Progenitor cell of endocrine pancreas (in vitro differentiated cells): Measurements from ENCODE around the gene SAMD4A. TPM values are rescaled to one million over a fixed set of nuclear protein-coding genes. Genes with fewer than 3 reads are reported as not detected.

ENCODE experiments used
- DNase-seq: peaks from one replicate; pipeline ENCODE4 v3.0.0; 2021; ENCODE audit warnings: low spot score; ENCODE audit not compliant: unreplicated experiment
- H3K27ac Mint-ChIP-seq: 2 replicates; pipeline ENCODE4 v1.8.0; 2021; ENCODE audit warnings: mild to moderate bottlenecking, moderate library complexity, mixed read lengths
- H3K27me3 Mint-ChIP-seq: 2 replicates; pipeline ENCODE4 v1.8.0; 2021; ENCODE audit warnings: mixed read lengths
- H3K36me3 Mint-ChIP-seq: 2 replicates; pipeline ENCODE4 v1.8.0; 2022; ENCODE audit warnings: mixed read lengths; ENCODE audit not compliant: insufficient read depth
- H3K4me1 Mint-ChIP-seq: 2 replicates; pipeline ENCODE4 v1.8.0; 2021; ENCODE audit warnings: low read depth, mixed read lengths
- H3K4me3 Mint-ChIP-seq: 2 replicates; pipeline ENCODE4 v1.8.0; 2021; ENCODE audit warnings: low read depth, mild to moderate bottlenecking, moderate library complexity, mixed read lengths
- H3K9me3 Mint-ChIP-seq: 2 replicates; pipeline ENCODE4 v1.8.0; 2021; ENCODE audit warnings: low read depth, mixed read lengths
- total RNA-seq: library from RNA; stranded (reverse); gene quantifications from 2 replicates; pipeline ENCODE4 v1.2.1, GENCODE V29; 2021
- TF ChIP-seq, protein P1 (sequence below): fragments of 200-600 bp; sonication (generic); IDR thresholded peaks from one replicate; pipeline ENCODE4 v1.5.0; 2021; ENCODE audit warnings: antibody characterized with exemption, mild to moderate bottlenecking; ENCODE audit not compliant: unreplicated experiment

The SAMD4A gene
- total RNA-seq, 1 donor from 2014 or later: 9.1 TPM

DNA sequence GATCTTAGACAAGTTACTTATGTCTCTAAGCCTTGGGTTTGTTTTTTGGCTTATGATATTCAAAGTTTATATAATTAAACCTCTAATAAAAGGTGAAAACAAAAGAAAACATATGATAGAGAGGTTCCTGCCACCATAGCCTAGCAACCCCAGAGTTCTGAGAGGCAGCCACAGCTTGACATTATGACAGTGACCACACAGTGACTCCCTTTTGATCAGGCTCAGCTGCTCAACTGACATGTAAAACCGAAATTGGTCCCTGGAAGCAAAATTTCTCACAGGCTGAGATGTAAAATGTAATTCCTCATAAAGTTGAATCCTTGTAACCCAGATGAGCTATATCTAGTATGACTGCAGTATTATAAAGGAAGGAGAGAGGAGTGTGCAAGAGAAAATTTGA is 227.2 kb downstream of the SAMD4A start:
- Mint-ChIP-seq H3K9me3 (no peaks in the 10 kb centered on the region), H3K4me1 (no peaks in the 10 kb centered on the region), H3K27me3 (no peaks in the 10 kb centered on the region), H3K4me3 (no peak overlapping the region), H3K36me3 (no peaks in the 10 kb centered on the region), H3K27ac (no peak overlapping the region)
- DNase-seq: no peak
- TF ChIP-seq, protein P1, sequence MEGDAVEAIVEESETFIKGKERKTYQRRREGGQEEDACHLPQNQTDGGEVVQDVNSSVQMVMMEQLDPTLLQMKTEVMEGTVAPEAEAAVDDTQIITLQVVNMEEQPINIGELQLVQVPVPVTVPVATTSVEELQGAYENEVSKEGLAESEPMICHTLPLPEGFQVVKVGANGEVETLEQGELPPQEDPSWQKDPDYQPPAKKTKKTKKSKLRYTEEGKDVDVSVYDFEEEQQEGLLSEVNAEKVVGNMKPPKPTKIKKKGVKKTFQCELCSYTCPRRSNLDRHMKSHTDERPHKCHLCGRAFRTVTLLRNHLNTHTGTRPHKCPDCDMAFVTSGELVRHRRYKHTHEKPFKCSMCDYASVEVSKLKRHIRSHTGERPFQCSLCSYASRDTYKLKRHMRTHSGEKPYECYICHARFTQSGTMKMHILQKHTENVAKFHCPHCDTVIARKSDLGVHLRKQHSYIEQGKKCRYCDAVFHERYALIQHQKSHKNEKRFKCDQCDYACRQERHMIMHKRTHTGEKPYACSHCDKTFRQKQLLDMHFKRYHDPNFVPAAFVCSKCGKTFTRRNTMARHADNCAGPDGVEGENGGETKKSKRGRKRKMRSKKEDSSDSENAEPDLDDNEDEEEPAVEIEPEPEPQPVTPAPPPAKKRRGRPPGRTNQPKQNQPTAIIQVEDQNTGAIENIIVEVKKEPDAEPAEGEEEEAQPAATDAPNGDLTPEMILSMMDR: no peak

DNA sequence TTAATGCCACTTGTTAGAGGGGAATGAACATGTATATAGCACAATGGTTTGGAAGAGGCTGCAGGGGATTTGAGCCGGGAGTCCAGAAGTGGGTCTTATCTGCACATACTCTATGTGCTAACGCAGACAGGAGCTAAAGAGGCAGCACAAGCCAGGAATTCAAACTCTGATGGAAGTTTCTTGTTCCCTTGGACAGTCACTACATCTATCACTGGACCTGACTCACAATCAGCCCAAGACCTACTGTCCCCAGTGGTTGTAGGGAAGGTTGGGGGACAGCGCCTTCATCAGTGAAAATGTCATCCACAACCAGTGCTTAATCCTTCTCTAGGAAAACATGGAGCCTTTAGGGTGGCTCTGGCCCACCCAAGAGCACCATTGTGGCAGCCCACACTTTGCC is 227.9 kb downstream of the SAMD4A start:
- no peaks in the 10 kb centered on the region for H3K9me3 Mint-ChIP-seq
- no peaks in the 10 kb centered on the region for H3K4me1 Mint-ChIP-seq
- H3K4me3 Mint-ChIP-seq: no peak overlapping the region
- H3K27me3 Mint-ChIP-seq: no peaks in the 10 kb centered on the region
- no peak for DNase-seq
- TF ChIP-seq, protein P1: no peak
- H3K27ac Mint-ChIP-seq: no peak overlapping the region
- H3K36me3 Mint-ChIP-seq: no peaks in the 10 kb centered on the region

DNA sequence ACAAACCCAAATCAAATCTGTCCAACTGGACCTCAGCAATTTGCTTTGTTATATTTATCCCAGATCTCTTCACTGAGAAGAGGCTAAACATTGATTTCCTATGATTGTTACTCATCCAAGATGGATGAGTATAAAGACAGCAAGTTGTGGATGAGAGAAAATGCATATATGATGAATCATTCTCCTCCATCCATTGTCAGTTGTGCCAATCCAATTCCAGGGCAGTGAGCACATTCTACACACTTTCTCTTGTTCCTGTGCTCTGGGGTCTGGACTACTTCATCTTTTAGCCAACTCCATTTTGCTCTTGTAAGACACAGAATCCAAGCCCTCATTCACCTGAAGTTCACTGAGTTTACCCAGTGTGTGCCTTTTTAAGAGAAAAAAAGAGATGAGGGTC is 230.0 kb downstream of the SAMD4A start:
- Mint-ChIP-seq H3K9me3 (peaks cover 7% of the 10 kb centered on the region), H3K4me3 (no peak overlapping the region), H3K27me3 (no peaks in the 10 kb centered on the region), H3K4me1 (no peaks in the 10 kb centered on the region), H3K27ac (no peak overlapping the region), H3K36me3 (peaks cover 2% of the 10 kb centered on the region)
- TF ChIP-seq, protein P1: no peak
- DNase-seq: no peak

DNA sequence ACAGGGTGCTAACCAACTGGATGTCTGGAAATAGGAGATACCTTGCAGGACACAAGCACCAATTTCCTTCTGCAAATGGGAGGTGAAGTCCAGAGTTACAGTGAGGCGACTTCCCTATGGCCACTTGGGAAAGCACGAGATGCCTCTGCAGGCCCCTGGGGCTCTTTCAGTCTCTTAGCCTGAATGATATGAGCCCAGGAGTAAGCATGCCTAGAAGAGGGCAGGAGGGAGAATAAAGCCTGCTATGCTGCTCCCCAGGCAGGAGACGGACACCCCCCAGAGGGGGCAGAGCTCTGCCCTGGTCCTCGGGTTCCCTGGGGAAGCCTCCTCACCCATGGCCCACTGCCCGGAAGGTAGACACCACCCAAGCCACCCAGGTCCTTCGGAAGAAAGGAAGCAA is 230.6 kb downstream of the SAMD4A start:
- H3K4me1 Mint-ChIP-seq: no peaks in the 10 kb centered on the region
- TF ChIP-seq, protein P1: no peak

DNA sequence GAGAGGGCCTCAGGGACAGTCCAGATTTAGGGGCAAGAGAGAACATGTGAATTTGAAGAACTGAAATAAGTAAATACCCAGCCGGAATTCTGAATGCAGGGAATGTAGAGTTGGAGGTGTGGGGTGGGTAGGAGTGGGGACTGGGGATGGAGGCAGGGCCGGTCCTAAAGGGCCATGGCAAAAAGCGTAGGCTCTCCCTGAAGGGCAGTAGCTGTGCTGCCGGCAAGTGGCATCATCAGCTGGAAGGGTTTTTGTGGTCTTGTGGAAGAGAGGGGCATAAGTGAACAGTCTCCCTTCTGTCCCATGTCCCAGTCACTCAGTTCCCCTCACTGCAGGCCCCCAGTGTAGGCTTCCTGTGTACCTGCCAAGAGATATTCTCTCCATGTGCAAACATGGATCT is 231.1 kb downstream of the SAMD4A start:
- TF ChIP-seq, protein P1: no peak
- Mint-ChIP-seq H3K4me1 (no peaks in the 10 kb centered on the region), H3K9me3 (peaks cover 7% of the 10 kb centered on the region), H3K36me3 (peaks cover 2% of the 10 kb centered on the region), H3K4me3 (no peak overlapping the region), H3K27ac (no peak overlapping the region), H3K27me3 (no peaks in the 10 kb centered on the region)
- no peak for DNase-seq

More for the DNA sequence above, 230.6 kb downstream of the SAMD4A start:
- no peak for DNase-seq
- Mint-ChIP-seq H3K27ac (no peak overlapping the region), H3K36me3 (peaks cover 2% of the 10 kb centered on the region), H3K4me3 (no peak overlapping the region), H3K27me3 (no peaks in the 10 kb centered on the region), H3K9me3 (peaks cover 7% of the 10 kb centered on the region)
